Pulmonary artery endothelial cell (primary cell): ENCODE data around the gene ELP4. TPM values are rescaled to one million over a fixed set of nuclear protein-coding genes. Genes with fewer than 3 reads are reported as not detected.

Experiments
- DNase-seq: peaks from one replicate; pipeline ENCODE4 v3.0.0-alpha.2; 2011; ENCODE audit warnings: low read depth, low spot score
- total RNA-seq: library from RNA; depleted of rRNA; stranded (reverse); fragments of >200 nt; gene quantifications from 2 replicates; pipeline ENCODE4 v1.2.3, GENCODE V29; 2014

ELP4 gene
- total RNA-seq, 1 donor from 2014 or later, result 15.0 TPM

GRCh38 chr11:31798057-31798553 is 288.5 kb downstream of the ELP4 start:
- no peak for DNase-seq

- DNase-seq, result no peak
Observed at GRCh38 chr11:31798554-31799434, 289.2 kb downstream of the ELP4 start.

GRCh38 chr11:31799435-31800397 is 290.1 kb downstream of the ELP4 start:
- no peak for DNase-seq

GRCh38 chr11:31800398-31801265 is 291.1 kb downstream of the ELP4 start:
- no peak for DNase-seq

- no peak for DNase-seq
Observed at GRCh38 chr11:31801298-31801702, 291.7 kb downstream of the ELP4 start.

GRCh38 chr11:31802000-31802551 is 292.5 kb downstream of the ELP4 start:
- no peak for DNase-seq

- no peak for DNase-seq
Observed at GRCh38 chr11:31802609-31802989, 293.0 kb downstream of the ELP4 start.

- no peak for DNase-seq
Observed at GRCh38 chr11:31802990-31803812, 293.6 kb downstream of the ELP4 start.

GRCh38 chr11:31803813-31804311 is 294.3 kb downstream of the ELP4 start:
- no peak for DNase-seq

GRCh38 chr11:31804312-31805036 is 294.9 kb downstream of the ELP4 start:
- DNase-seq, result no peak

- DNase-seq, result no peak
Observed at GRCh38 chr11:31805037-31805628, 295.6 kb downstream of the ELP4 start.

GRCh38 chr11:31805629-31806185 is 296.1 kb downstream of the ELP4 start:
- DNase-seq, result no peak

GRCh38 chr11:31806186-31806927 is 296.8 kb downstream of the ELP4 start:
- no peak for DNase-seq

GRCh38 chr11:31806928-31807798 is 297.6 kb downstream of the ELP4 start:
- DNase-seq, result no peak

GRCh38 chr11:31807799-31808667 is 298.5 kb downstream of the ELP4 start:
- no peak for DNase-seq
